GM12878 (cell line): ENCODE results near the gene CD96. TPM values are rescaled to one million over a fixed set of nuclear protein-coding genes. Genes with fewer than 3 reads are reported as not detected.

Experiments used
- ATAC-seq: fragments of 200-7000 bp; cut with Tn5 transposase; 3 replicates; pipeline ENCODE4 v1.9.1; 2020; ENCODE audit warnings: mild to moderate bottlenecking, moderate library complexity
- BruUV-seq: library from RNA; stranded (reverse); fragments of 400-500 nt; replicated peaks from 2 replicates; lab custom pipeline; 2021; lab: Mats Ljungman, UMichigan
- CTCF ChIA-PET: fragments of 300-600 bp; sonication (Branson Sonifier 250); formaldehyde crosslinking; extraction: SDS; loops from one replicate; lab custom pipeline; 2021; ENCODE audit warnings: inconsistent platforms; lab: Yijun Ruan, JAX
- POLR2A ChIA-PET: fragments of 350-600 bp; formaldehyde crosslinking; extraction: SDS; loops from one replicate; lab custom pipeline; 2021; ENCODE audit warnings: inconsistent platforms; lab: Charles Lee
- RAD21 ChIA-PET: fragments of 300-600 bp; sonication (Branson Sonifier 250); formaldehyde crosslinking; loops from one replicate; lab custom pipeline; 2023; ENCODE audit warnings: antibody characterized with exemption; ENCODE audit not compliant: unreplicated experiment; lab: Charles Lee
- SMC1A ChIA-PET: fragments of 300-600 bp; sonication (Branson Sonifier 250); formaldehyde crosslinking; loops from one replicate; lab custom pipeline; 2023; ENCODE audit not compliant: unreplicated experiment, uncharacterized antibody; lab: Charles Lee
- DNase-seq: peaks from one replicate; pipeline ENCODE4 v3.0.0-alpha.2; 2011; ENCODE audit warnings: low read depth, low spot score
- FAIRE-seq: peaks from 3 replicates; lab custom pipeline; 2011; peaks lifted over from hg19 to GRCh38; lab: Jason Lieb, UNC
- H2AFZ ChIP-seq: 2 replicates; pipeline ENCODE4 v1.6.0; 2011; ENCODE audit warnings: low read depth, low read length, control low read depth; ENCODE audit not compliant: control insufficient read depth
- H3K27ac ChIP-seq: 2 replicates; pipeline ENCODE4 v1.5.1; 2011; ENCODE audit warnings: control low read depth; ENCODE audit not compliant: control insufficient read depth, insufficient read depth
- H3K27me3 ChIP-seq, 2 experiments: replicated peaks in 1 of 2; 2 replicates each; pipeline versions ENCODE4 v1.6.0 to v1.6.1; 2011; ENCODE audit warnings: low read length in 1 of 2; ENCODE audit not compliant: control insufficient read depth in 2 of 2, insufficient read depth in 2 of 2
- H3K36me3 ChIP-seq, 2 experiments: 2 replicates each; pipeline ENCODE4 v1.5.1; 2011; ENCODE audit warnings: low read length in 1 of 2; ENCODE audit not compliant: control insufficient read depth in 2 of 2, insufficient read depth in 2 of 2
- H3K4me1 ChIP-seq: 2 replicates; pipeline ENCODE4 v1.6.1; 2011; ENCODE audit warnings: mild to moderate bottlenecking, low read length, moderate library complexity, mixed read lengths; ENCODE audit not compliant: control insufficient read depth, insufficient read depth
- H3K4me2 ChIP-seq: 2 replicates; pipeline ENCODE4 v1.6.0; 2011; ENCODE audit warnings: control low read depth; ENCODE audit not compliant: control insufficient read depth, insufficient read depth
- H3K4me3 ChIP-seq: fragments of 200-600 bp; sonication (generic); 2 replicates; pipeline ENCODE4 v1.5.1; 2016
- H3K79me2 ChIP-seq: 2 replicates; pipeline ENCODE4 v1.6.0; 2011; ENCODE audit warnings: low read length; ENCODE audit not compliant: control insufficient read depth, insufficient read depth
- H3K9ac ChIP-seq: 2 replicates; pipeline ENCODE4 v1.8.0; 2011; ENCODE audit warnings: low read length, control low read depth, mixed read lengths; ENCODE audit not compliant: control insufficient read depth, insufficient read depth
- H3K9me3 ChIP-seq: replicated peaks from 3 replicates; pipeline ENCODE4 v1.5.1; 2011; ENCODE audit warnings: mild to moderate bottlenecking, low read length; ENCODE audit not compliant: control insufficient read depth, insufficient read depth
- H4K20me1 ChIP-seq: 2 replicates; pipeline ENCODE4 v1.6.0; 2011; ENCODE audit not compliant: control insufficient read depth, insufficient read depth
- CHD2 ChIP-seq: IDR thresholded peaks from 2 replicates; pipeline ENCODE4 v1.6.1; 2011; ENCODE audit warnings: low read depth, low read length, improper control_type of control experiment, borderline replicate concordance
- IKZF1 ChIP-seq: fragments of 450-650 bp; conservative IDR thresholded peaks from 2 replicates; pipeline ENCODE4 v1.6.1; 2017; ENCODE audit warnings: antibody characterized with exemption, mild to moderate bottlenecking
- NFIC ChIP-seq: IDR thresholded peaks from 2 replicates; pipeline ENCODE4 v1.6.1; 2012; ENCODE audit warnings: low read depth, mild to moderate bottlenecking, inconsistent platforms, low read length, moderate library complexity
- PAX5 ChIP-seq: IDR thresholded peaks from 2 replicates; pipeline ENCODE4 v1.6.1; 2011; ENCODE audit warnings: low read depth, low read length, borderline replicate concordance
- POLR2AphosphoS5 ChIP-seq: IDR thresholded peaks from 2 replicates; pipeline ENCODE4 v1.6.1; 2011; ENCODE audit warnings: mild to moderate bottlenecking, low read length, inconsistent platforms
- SIX5 ChIP-seq: IDR thresholded peaks from 2 replicates; pipeline ENCODE4 v1.6.1; 2011; ENCODE audit warnings: mild to moderate bottlenecking, low read depth, low read length, moderate library complexity; ENCODE audit not compliant: severe bottlenecking
- STAT3 ChIP-seq: IDR thresholded peaks from 2 replicates; pipeline ENCODE4 v1.6.1; 2011; ENCODE audit warnings: low read depth, low read length, improper control_type of control experiment
- TBL1XR1 ChIP-seq: IDR thresholded peaks from 2 replicates; pipeline ENCODE4 v1.6.1; 2012; ENCODE audit warnings: low read depth, low read length, improper control_type of control experiment
- TCF7 ChIP-seq: IDR thresholded peaks from 2 replicates; pipeline ENCODE4 v1.6.1; 2014; ENCODE audit warnings: antibody characterized with exemption, borderline replicate concordance
- YY1 ChIP-seq: IDR thresholded peaks from 2 replicates; pipeline ENCODE4 v1.6.1; 2011; ENCODE audit warnings: low read depth, mild to moderate bottlenecking, low read length
- ZNF274 ChIP-seq: IDR thresholded peaks from one replicate; pipeline ENCODE4 v1.8.0; 2011; ENCODE audit not compliant: insufficient read length, insufficient read depth
- ZNF622 ChIP-seq: fragments of 450-650 bp; IDR thresholded peaks from 2 replicates; pipeline ENCODE4 v1.6.1; 2017; ENCODE audit warnings: mild to moderate bottlenecking, inconsistent platforms
- ZSCAN29 ChIP-seq: fragments of 450-650 bp; IDR thresholded peaks from 2 replicates; pipeline ENCODE4 v1.6.1; 2017; ENCODE audit warnings: mild to moderate bottlenecking, moderate library complexity
- in situ Hi-C: fragments of 300-500 bp; cut with MboI; formaldehyde crosslinking; loops from 9 replicates; pipeline ENCODE4 v1.14.3; 2018; ENCODE audit warnings: mixed read lengths
- intact Hi-C: fragments of 100-400 bp; cut with micrococcal nuclease; formaldehyde crosslinking; loops from one replicate; pipeline ENCODE4 v1.14.2; 2022; ENCODE audit not compliant: unreplicated experiment
- polyA plus RNA-seq, 11 experiments: library from polyadenylated mRNA; depleted of rRNA in 4 of 11; unstranded in 6 of 11; stranded (reverse) in 5 of 11; fragments of >200 nt; fragmentation: Nextera tagmentation in 4 of 11; fragmentation: Illumina TruSeq in 1 of 11; extraction: Ambion mirVana in 4 of 11; extraction: Trizol in 1 of 11; gene quantifications; 1 replicate in 1 of 11; 2 replicates in 10 of 11; pipeline versions ENCODE4 v1.2.1 to v1.2.3, GENCODE V29; 2011 to 2016; ENCODE audit warnings: inconsistent platforms in 2 of 11, missing spikeins in 2 of 11, low read depth in 1 of 11
- total RNA-seq, 4 experiments: library from RNA; depleted of rRNA in 3 of 4; stranded (reverse); fragments of >200 nt in 3 of 4; fragmentation: Illumina TruSeq in 1 of 4; extraction: Trizol in 1 of 4; gene quantifications; 2 replicates each; pipeline versions ENCODE4 v1.2.1 to v1.2.3, GENCODE V29; 2013 to 2021
- TF ChIP-seq, protein P1 (sequence below): IDR thresholded peaks from 2 replicates; pipeline ENCODE4 v1.6.1; 2011; ENCODE audit warnings: mild to moderate bottlenecking, low read depth, low read length, moderate library complexity; ENCODE audit not compliant: insufficient replicate concordance

CD96 gene
- total and polyA plus RNA-seq, 10 of the 15 experiments (the other 5 are each of a cell fraction or from before 2014, with no cell fraction given): 0.13 to 10.1 (median 0.47) TPM

- no peaks in the 10 kb centered on the region for H3K4me1 ChIP-seq
- H3K9me3 ChIP-seq: no peaks in the 10 kb centered on the region
- in situ Hi-C loops: no loop called here
- ChIA-PET POLR2A (interaction anchor here (1.0 kb wide), 1 partner anchor 10 kb away, joined by 3 read pairs; no protein-coding TSS in a partner anchor), SMC1A (interaction anchor here (0.6 to 1.5 kb wide), 3 partner anchors 27 to 310 kb away, joined by 3 to 4 read pairs (median 3); no protein-coding TSS in a partner anchor), RAD21 (interaction anchor here (1.0 to 1.7 kb wide), 2 partner anchors 11 to 26 kb away, joined by 3 to 4 read pairs; no protein-coding TSS in a partner anchor), CTCF (interaction anchor here (1.0 to 1.8 kb wide), 4 partner anchors 11 to 128 kb away, joined by 3 to 7 read pairs (median 4); no protein-coding TSS in a partner anchor)
- no TSS peak for BruUV-seq
- no peak for ATAC-seq
- no peak overlapping the region for H3K9ac ChIP-seq
- no peak overlapping the region for H3K27ac ChIP-seq
- no peak for FAIRE-seq
- H2AFZ ChIP-seq: no peak overlapping the region
- intact Hi-C loops: no loop called here
- no peaks in the 10 kb centered on the region for H3K36me3 ChIP-seq
- TF ChIP-seq PAX5 (no peak), SIX5 (no peak), YY1 (no peak), TCF7 (no peak), IKZF1 (no peak), NFIC (no peak), STAT3 (no peak), POLR2AphosphoS5 (no peak), CHD2 (no peak), ZNF622 (no peak), TBL1XR1 (no peak), ZSCAN29 (no peak), ZNF274 (no peak)
- TF ChIP-seq, protein P1, sequence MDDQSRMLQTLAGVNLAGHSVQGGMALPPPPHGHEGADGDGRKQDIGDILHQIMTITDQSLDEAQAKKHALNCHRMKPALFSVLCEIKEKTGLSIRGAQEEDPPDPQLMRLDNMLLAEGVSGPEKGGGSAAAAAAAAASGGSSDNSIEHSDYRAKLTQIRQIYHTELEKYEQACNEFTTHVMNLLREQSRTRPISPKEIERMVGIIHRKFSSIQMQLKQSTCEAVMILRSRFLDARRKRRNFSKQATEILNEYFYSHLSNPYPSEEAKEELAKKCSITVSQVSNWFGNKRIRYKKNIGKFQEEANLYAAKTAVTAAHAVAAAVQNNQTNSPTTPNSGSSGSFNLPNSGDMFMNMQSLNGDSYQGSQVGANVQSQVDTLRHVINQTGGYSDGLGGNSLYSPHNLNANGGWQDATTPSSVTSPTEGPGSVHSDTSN: no peak
- H3K4me3 ChIP-seq: no peak overlapping the region
- no peak for DNase-seq
- no peak overlapping the region for H3K4me2 ChIP-seq
- H3K79me2 ChIP-seq: no peaks in the 10 kb centered on the region
- no peaks in the 10 kb centered on the region for H4K20me1 ChIP-seq
- no peaks in the 10 kb centered on the region for H3K27me3 ChIP-seq
Measured at GRCh38 chr3:111605018-111605417, 63.0 kb downstream of the CD96 start.
